Muscle layer of duodenum (tissue), 2 donors: ENCODE results near the gene CPED1.
"Not testable (repeated sequence)": the region's sequence is repeated elsewhere in the genome, so short reads cannot be mapped to it uniquely, and the experiment has no call there.

Source experiments
- H3K27ac ChIP-seq: one replicate; pipeline ENCODE4 v1.7.0; 2013; ENCODE audit warnings: mild to moderate bottlenecking, low read length
- H3K27me3 ChIP-seq: one replicate; pipeline ENCODE4 v1.7.0; 2013; ENCODE audit warnings: low read depth, mild to moderate bottlenecking, control low read depth, low read length
- H3K36me3 ChIP-seq, 2 donors: one replicate each; pipeline ENCODE4 v1.7.0; 2013; ENCODE audit warnings: low read length in 2 of 2, control low read depth in 1 of 2, mild to moderate bottlenecking in 1 of 2; ENCODE audit not compliant: insufficient read depth in 2 of 2, control insufficient read depth in 1 of 2
- H3K4me1 ChIP-seq, 2 donors: one replicate each; pipeline ENCODE4 v1.7.0; 2013; ENCODE audit warnings: low read length in 2 of 2, mild to moderate bottlenecking in 2 of 2, control low read depth in 1 of 2, moderate library complexity in 1 of 2; ENCODE audit not compliant: insufficient read depth in 2 of 2, control insufficient read depth in 1 of 2
- H3K4me3 ChIP-seq, 2 donors: one replicate each; pipeline ENCODE4 v1.7.0; 2013; ENCODE audit warnings: low read length in 2 of 2, low read depth in 1 of 2, mild to moderate bottlenecking in 1 of 2
- H3K9me3 ChIP-seq, 2 donors: one replicate each; pipeline ENCODE4 v1.7.0; 2013; ENCODE audit warnings: low read length in 2 of 2, control low read depth in 1 of 2, mild to moderate bottlenecking in 1 of 2; ENCODE audit not compliant: control insufficient read depth in 1 of 2
- donor health status: healthy.

CPED1 gene

GRCh38 chr7:121237601-121238000 lies 249.1 kb downstream of the CPED1 start:
- Histone ChIP-seq H3K36me3 (peaks cover 0 to 15% of the 10 kb centered on the region in 2 donors), H3K27ac (no peak overlapping the region), H3K9me3 (no peaks in the 10 kb centered on the region), H3K4me1 (no peaks in the 10 kb centered on the region), H3K27me3 (no peaks in the 10 kb centered on the region), H3K4me3 (no peak overlapping the region)

GRCh38 chr7:121244120-121244870 lies 255.8 kb downstream of the CPED1 start:
- no peak overlapping the region for H3K4me3 ChIP-seq
- H3K27me3 ChIP-seq, result no peaks in the 10 kb centered on the region
- peaks cover 0 to 5% of the 10 kb centered on the region in 2 donors for H3K9me3 ChIP-seq
- H3K36me3 ChIP-seq, result peaks cover 0 to 36% of the 10 kb centered on the region in 2 donors
- H3K27ac ChIP-seq, result no peak overlapping the region
- no peaks in the 10 kb centered on the region for H3K4me1 ChIP-seq

DNA sequence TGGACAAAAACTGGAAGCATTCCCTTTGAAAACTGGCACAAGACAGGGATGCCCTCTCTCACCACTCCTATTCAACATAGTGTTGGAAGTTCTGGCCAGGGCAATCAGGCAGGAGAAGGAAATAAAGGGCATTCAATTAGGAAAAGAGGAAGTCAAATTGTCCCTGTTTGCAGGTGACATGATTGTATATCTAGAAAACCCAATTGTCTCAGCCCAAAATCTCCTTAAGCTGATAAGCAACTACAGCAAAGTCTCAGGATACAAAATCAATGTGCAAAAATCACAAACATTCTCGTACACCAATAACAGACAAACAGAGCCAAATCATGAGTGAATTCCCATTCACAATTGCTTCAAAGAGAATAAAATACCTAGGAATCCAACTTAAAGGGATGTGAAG lies 262.9 kb downstream of the CPED1 start:
- not testable (repeated sequence) for H3K9me3 ChIP-seq, H3K4me3 ChIP-seq, H3K27ac ChIP-seq, H3K27me3 ChIP-seq, H3K4me1 ChIP-seq
- H3K36me3 ChIP-seq, result peaks cover 0 to 19% of the 10 kb centered on the region in 2 donors

GRCh38 chr7:121252523-121253235 lies 264.2 kb downstream of the CPED1 start:
- H3K9me3 ChIP-seq, H3K4me3 ChIP-seq, H3K36me3 ChIP-seq, H3K27me3 ChIP-seq, H3K27ac ChIP-seq, H3K4me1 ChIP-seq: not testable (repeated sequence)

- H3K36me3 ChIP-seq, result peaks cover 0 to 9% of the 10 kb centered on the region in 2 donors
- H3K9me3 ChIP-seq, result peaks cover 0 to 3% of the 10 kb centered on the region in 2 donors
- no peaks in the 10 kb centered on the region for H3K27me3 ChIP-seq
- H3K4me3 ChIP-seq, result no peak overlapping the region
- H3K27ac ChIP-seq, result no peak overlapping the region
- H3K4me1 ChIP-seq, result no peaks in the 10 kb centered on the region
These were observed 271.3 kb downstream of the CPED1 start for GRCh38 chr7:121259826-121260225.

DNA sequence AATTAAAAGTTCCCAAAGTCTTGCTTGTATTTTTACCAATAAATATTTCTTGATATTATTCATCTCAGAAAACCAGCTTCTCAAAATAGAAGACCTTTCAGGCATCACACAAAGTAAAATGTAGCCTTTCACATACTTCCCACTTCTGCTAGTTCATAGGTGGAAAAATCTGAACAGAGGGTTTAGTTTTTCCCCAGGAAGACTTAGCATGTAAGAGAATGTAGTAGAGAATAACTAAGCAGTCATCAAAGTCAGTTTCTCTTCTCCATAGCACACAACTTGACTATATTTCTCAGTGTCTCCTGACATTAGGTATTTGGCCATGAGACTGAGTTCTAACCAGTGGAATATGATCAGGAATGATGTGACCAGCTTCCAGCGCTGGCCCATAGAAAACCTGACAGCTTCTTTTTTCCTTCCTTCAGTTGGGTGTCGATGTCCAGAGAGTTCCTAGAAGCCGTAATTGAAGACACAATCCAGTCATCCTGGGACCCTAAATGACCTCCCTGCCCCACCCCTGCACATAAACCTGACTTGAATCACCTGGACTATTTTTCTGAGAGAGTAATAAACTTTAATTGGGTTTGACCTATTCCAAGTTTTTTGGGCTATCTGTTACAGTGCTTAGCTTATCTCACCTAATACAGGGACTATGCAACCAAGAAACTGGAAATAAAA lies 272.8 kb downstream of the CPED1 start:
- Histone ChIP-seq H3K4me3 (no peak overlapping the region), H3K9me3 (no peaks in the 10 kb centered on the region), H3K4me1 (no peaks in the 10 kb centered on the region), H3K27me3 (no peaks in the 10 kb centered on the region), H3K36me3 (peaks cover 0 to 14% of the 10 kb centered on the region in 2 donors), H3K27ac (no peak overlapping the region)

- H3K4me3 ChIP-seq, result no peak overlapping the region
- H3K9me3 ChIP-seq, result no peaks in the 10 kb centered on the region
These were observed 273.7 kb downstream of the CPED1 start for GRCh38 chr7:121262221-121262620.

DNA sequence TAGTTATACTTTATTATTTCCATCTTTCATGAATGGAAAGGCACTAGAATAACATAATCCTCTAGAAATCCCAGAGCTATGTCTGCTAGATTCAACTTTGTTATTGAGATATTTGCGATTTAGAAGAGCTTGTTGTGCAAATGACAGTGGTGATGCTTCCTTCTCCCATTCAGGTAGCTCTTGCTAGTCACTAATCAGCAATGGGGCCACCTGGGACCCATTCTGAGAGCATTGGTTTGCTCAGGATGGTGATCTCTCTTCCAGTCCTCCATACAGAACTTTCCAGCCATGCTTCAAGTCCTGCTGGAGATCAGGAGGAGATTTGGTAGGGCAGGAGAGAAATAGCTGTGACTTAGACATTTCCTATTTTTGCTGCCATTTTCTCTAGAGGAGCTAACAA lies 274.5 kb downstream of the CPED1 start:
- no peaks in the 10 kb centered on the region for H3K4me1 ChIP-seq
- no peak overlapping the region for H3K27ac ChIP-seq
- no peaks in the 10 kb centered on the region for H3K27me3 ChIP-seq
- peaks cover 0 to 15% of the 10 kb centered on the region in 2 donors for H3K36me3 ChIP-seq
- no peak overlapping the region for H3K4me3 ChIP-seq
- H3K9me3 ChIP-seq, result no peaks in the 10 kb centered on the region

More at GRCh38 chr7:121262221-121262620, 273.7 kb downstream of the CPED1 start:
- Histone ChIP-seq H3K27me3 (no peaks in the 10 kb centered on the region), H3K36me3 (peaks cover 0 to 15% of the 10 kb centered on the region in 2 donors), H3K27ac (no peak overlapping the region), H3K4me1 (no peaks in the 10 kb centered on the region)

GRCh38 chr7:121266307-121266894 lies 277.9 kb downstream of the CPED1 start:
- Histone ChIP-seq H3K4me3 (no peak overlapping the region), H3K9me3 (no peaks in the 10 kb centered on the region), H3K4me1 (no peaks in the 10 kb centered on the region), H3K27me3 (no peaks in the 10 kb centered on the region), H3K27ac (no peak overlapping the region), H3K36me3 (peaks cover 0 to 33% of the 10 kb centered on the region in 2 donors)

DNA sequence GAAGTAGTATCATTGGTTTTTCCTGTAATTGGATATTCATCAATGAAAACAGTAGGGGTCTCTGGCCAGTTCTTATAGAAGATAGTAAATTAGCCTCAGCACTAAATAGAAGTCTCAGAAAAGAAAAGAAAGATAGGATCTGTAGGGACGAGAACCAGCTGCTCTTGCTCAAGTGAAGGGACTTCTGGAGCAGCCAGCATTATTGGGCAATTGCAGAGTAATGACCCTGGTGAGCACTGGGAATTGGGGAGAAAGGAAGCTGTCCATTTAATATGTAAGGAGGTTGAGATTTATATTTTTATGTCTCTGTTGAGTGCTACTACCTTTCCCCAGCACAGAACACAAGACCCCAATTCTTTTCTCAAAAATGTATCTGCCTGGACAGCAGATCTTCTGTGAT lies 279.1 kb downstream of the CPED1 start:
- Histone ChIP-seq H3K9me3 (no peaks in the 10 kb centered on the region), H3K4me3 (no peak overlapping the region), H3K27me3 (no peaks in the 10 kb centered on the region), H3K36me3 (peaks cover 0 to 32% of the 10 kb centered on the region in 2 donors), H3K4me1 (no peaks in the 10 kb centered on the region), H3K27ac (no peak overlapping the region)

GRCh38 chr7:121269798-121270197 lies 281.3 kb downstream of the CPED1 start:
- no peaks in the 10 kb centered on the region for H3K9me3 ChIP-seq
- peaks cover 0 to 29% of the 10 kb centered on the region in 2 donors for H3K36me3 ChIP-seq
- H3K27me3 ChIP-seq, result no peaks in the 10 kb centered on the region

More at GRCh38 chr7:121269798-121270197, 281.3 kb downstream of the CPED1 start:
- Histone ChIP-seq H3K4me3 (no peak overlapping the region), H3K27ac (no peak overlapping the region), H3K4me1 (no peaks in the 10 kb centered on the region)
